Fibroblast of skin of left quadriceps (primary cell): ENCODE results near the gene ITPA.

Experiments used
- DNase-seq, 2 experiments: peaks; one replicate each; pipeline ENCODE4 v3.0.0-alpha.2; 2013; ENCODE audit warnings: low read depth in 2 of 2

Gene ITPA

GRCh38 chr20:3209257-3209945 is at the start of gene ITPA:
TSS of gene ITPA (plus strand) at chr20:3209498. CDS start at chr20:3209552, 54 bp downstream.
- DNase-seq = no peak

DNA sequence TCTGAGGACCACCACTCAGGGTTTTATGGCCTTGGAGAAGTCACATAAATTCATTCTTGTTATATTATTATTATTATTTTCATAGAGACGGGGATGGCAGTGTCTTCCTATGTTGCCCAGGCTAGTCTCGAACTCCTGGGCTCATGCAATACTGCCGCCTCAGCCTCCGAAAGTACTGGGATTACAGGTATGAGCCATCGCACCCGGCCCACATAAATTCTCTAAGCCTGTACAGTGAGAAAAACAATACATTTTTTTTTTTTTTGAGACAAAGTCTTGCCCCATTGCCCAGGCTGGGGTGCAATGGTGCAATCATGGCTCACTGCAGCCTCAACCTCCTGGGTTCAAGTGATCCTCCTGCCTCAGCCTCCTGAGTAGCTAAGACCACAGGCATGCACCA is 48.9 kb upstream of the ITPA start:
- DNase-seq = no peak

GRCh38 chr20:3161316-3162079 is 47.8 kb upstream of the ITPA start:
- DNase-seq = no peak

- no peak for DNase-seq
These were observed 47.2 kb upstream of the ITPA start for GRCh38 chr20:3162080-3162611.

GRCh38 chr20:3163099-3164042 is 45.9 kb upstream of the ITPA start:
- DNase-seq = no peak

DNA sequence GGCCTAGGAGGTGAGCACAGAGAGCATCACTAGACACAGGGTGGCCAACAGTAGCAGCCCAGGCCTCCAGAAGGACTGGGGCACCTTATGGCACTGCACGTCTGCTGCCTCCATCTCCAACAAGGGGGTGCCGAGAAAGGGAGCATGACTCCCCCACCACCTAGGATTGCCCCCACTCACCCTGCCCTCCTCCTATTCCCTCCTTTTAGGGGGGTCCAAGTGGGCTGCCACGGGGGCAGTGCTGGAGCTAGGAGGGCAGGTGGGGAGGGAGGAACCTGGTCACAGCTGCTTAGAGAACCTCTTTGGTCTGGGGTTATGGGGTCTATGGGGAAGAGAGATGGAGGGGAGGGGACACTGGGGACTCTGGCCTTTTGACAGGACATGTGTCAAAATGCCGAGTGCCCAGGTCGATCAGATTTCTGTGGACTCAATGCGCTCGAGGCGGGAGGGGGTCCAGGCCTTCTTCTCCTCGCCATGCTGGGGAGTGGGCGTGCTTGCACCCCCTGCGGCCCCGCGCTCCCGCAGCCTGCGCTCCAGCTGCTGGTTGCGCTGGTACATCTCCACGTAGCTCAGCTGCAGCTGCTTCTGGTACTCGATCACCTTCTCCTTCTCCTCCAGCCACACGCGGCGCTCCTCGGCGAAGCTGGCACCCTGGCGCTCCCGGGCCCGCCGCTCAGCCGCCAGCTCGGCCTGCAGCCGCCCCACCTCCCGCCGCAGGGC is 45.1 kb upstream of the ITPA start:
- no peak for DNase-seq

- no peak for DNase-seq
These were observed 44.4 kb upstream of the ITPA start for GRCh38 chr20:3164763-3165410.

DNA sequence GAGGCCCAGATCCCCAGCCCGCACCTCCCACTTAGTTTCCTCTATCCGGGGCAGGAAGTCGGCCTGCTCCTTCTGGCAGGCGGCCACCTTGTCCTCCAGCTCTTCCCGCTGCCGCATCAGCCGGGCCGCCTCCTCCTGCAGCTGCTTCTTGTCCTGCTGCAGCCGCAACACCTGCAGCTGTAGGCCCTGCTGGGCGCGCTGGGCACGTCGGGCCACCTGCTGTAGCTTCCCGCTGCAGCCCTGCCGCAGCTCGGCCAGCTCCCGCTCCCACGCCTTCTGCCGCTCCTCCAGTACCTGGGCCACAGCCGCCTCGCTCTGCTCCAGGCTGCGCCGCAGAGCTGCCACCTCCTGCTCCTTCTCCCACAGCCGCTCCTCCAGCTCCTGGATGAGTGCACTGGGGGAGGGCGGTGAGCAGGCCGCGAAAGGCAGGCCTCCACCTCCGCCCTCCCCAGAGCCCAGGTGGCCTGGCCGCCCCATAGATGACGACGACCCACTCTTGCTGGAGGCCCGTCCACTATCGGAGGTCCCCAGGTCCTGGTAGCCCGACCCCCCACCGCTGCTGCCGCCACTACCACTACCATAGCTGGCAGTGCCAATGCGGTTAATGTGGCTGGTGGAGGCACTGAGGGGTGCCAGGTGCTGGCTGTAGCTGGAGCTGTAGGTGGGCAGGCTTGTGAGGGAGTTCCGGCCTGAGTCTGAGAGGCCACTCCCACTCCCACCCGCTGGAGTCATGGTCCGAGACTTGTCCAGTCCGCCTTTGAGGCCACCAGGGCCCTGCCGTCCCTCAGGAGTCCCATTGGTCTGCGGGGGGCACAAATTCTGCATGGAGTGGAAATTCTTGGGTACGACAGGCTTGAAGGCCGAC is 43.6 kb upstream of the ITPA start:
- DNase-seq = no peak

DNA sequence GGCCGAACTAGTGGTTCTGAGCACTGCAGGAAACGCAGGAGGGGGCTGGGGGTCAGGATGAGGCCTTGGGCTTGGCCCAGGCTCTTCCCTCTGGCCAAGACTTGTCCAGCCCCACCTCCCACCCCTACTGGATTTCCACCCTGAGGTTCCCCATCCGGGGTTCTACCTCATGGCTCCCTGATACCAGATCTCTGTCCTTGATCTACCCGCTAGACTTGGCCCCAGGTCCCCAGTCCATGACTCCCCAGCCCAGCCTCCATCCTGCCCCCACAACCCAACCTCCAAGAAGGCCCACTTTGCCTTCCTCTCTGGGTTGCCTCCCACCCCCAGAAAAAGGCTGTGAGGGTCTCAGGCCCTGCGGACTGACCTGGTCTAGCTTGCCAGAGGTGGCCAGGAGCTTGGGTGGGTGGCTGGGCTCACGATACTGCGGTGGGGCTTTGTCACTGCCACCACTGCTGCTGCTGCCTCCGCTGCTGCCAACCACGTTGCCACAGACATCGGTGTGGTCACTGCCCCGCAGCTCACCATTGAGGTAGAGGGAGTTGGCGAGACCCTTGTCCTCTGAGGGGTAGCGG is 42.9 kb upstream of the ITPA start:
- DNase-seq = no peak

- no peak for DNase-seq
These were observed 42.4 kb upstream of the ITPA start for GRCh38 chr20:3166913-3167342.

GRCh38 chr20:3167738-3168078 is 41.6 kb upstream of the ITPA start:
- no peak for DNase-seq

DNA sequence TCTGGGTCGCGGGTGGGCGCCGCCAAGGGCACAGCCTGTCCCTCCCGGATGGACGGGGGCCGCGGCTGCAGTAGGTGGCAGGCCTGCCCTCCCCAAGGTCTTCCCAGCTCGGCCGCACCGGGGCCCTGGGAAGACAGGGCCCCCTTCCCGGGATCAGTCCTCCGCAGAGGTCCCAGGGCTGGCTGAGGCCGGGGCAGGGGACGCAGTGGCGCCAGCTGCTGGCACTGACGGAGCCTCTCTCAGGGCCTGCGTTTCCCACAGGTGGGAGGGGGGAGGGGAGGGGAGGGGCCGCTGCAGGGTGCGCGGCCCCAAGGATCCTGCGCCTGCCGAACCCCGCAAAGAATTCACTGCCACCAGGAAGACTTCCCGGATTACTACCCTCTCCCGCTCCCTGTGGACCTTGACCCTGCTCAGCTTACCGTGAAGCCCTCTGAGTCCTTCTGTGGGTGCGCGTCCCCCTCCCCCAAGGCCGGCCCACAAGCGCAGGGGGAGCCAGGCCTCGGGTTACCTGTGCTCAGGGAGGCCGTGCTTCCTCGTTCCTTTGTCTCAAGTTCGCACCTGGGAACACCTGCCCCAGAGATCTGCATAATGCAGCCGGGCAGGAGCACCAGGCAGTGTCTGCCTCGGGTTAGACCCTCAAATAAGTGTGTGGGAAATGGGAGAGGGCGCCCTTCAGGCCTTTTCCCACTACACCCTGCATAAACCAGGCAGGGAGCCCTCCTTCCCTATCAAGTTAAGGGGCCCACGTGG is 41.0 kb upstream of the ITPA start:
- no peak for DNase-seq

DNA sequence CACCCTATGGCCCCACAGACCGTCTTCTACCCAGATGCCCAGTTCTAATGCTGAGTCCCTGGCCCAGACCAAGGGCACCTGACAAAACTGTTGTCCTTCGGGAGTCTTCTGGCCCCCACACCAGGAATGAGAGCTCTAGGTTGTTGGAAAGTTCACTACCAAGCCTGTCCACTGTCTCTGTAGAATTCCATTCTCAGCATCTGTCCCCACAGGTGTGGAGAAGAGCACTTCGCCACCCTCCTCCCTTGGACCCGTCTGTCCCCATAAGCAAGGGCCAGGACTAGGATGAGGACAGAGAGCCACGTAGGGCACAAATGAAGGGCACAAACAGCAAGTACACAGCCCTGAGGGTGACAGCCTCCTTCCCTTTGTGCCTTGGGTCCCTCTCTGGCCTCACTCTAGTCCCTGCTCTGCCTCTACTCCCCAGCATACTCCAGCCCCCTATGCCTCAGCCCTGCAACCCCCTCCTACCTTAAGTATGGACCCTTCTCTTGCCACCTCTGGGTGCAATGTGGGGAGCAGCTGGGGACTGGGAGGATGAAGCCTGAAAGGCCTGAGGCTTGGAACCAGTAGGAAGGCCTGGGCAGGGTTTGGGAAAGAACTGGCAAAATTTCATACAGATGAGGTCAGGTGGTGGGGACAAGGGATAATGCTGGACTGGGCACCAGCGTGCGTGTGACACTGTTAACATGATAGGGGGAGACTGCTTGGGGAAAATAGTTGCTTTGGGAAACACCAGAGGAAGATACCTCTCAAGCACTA is 40.3 kb upstream of the ITPA start:
- DNase-seq = no peak

- no peak for DNase-seq
These were observed 37.7 kb upstream of the ITPA start for GRCh38 chr20:3171391-3172125.

GRCh38 chr20:3172126-3172932 is 37.0 kb upstream of the ITPA start:
- DNase-seq = no peak

GRCh38 chr20:3172933-3173609 is 36.2 kb upstream of the ITPA start, which contains the start of gene LZTS3:
TSS of gene LZTS3 (minus strand) at chr20:3173549. CDS start at chr20:3167163, 6,386 bp downstream.
- no peak for DNase-seq
